GM19240 (cell line): ENCODE results near the gene LANCL1.
A peak's percentile ranks its signal among the peaks of the same experiment; 100 is the strongest.

Experiments
- DNase-seq: peaks from one replicate; pipeline ENCODE4 v3.0.0; 2011; ENCODE audit warnings: low spot score; ENCODE audit not compliant: insufficient read length

Gene LANCL1

GRCh38 chr2:210476194-210477128 is at the start of gene LANCL1:
Gene LANCL1, minus strand, starts transcription at chr2:210476759. Its CDS starts 363 bp downstream, at chr2:210476396.
- peak; percentile 86 for DNase-seq

GRCh38 chr2:210524533-210524932 is 48.0 kb upstream of the LANCL1 start:
- DNase-seq, result no peak

- DNase-seq, result no peak
These were observed 47.2 kb upstream of the LANCL1 start for GRCh38 chr2:210523650-210524289.

- DNase-seq, result no peak
These were observed 45.8 kb upstream of the LANCL1 start for GRCh38 chr2:210522399-210522798.

GRCh38 chr2:210519594-210519993 is 43.0 kb upstream of the LANCL1 start:
- no peak for DNase-seq

GRCh38 chr2:210517264-210517663 is 40.7 kb upstream of the LANCL1 start:
- DNase-seq, result no peak

- DNase-seq, result no peak
These were observed 39.4 kb upstream of the LANCL1 start for GRCh38 chr2:210515911-210516310.

- no peak for DNase-seq
These were observed 27.2 kb upstream of the LANCL1 start for GRCh38 chr2:210503725-210504191.

GRCh38 chr2:210503001-210503623 is 26.6 kb upstream of the LANCL1 start:
- no peak for DNase-seq

- DNase-seq, result no peak
These were observed 20.0 kb upstream of the LANCL1 start for GRCh38 chr2:210496512-210496911.

GRCh38 chr2:210493528-210493927 is 17.0 kb upstream of the LANCL1 start:
- no peak for DNase-seq

GRCh38 chr2:210481601-210482175 is 5.1 kb upstream of the LANCL1 start:
- DNase-seq, result no peak

GRCh38 chr2:210480764-210481163 is 4.2 kb upstream of the LANCL1 start:
- DNase-seq, result no peak

- DNase-seq, result no peak
These were observed 3.5 kb upstream of the LANCL1 start for GRCh38 chr2:210480079-210480478.

- DNase-seq, result no peak
These were observed 2.1 kb upstream of the LANCL1 start for GRCh38 chr2:210478661-210479060.

GRCh38 chr2:210477496-210477895 is 937 bp upstream of the LANCL1 start:
- no peak for DNase-seq

GRCh38 chr2:210475706-210476105 is 853 bp downstream of the LANCL1 start:
- no peak for DNase-seq

GRCh38 chr2:210474776-210475175 is 1.8 kb downstream of the LANCL1 start:
- DNase-seq, result no peak

GRCh38 chr2:210461401-210461800 is 15.2 kb downstream of the LANCL1 start:
- DNase-seq, result no peak

- DNase-seq, result no peak
These were observed 16.0 kb downstream of the LANCL1 start for GRCh38 chr2:210460322-210461227.

GRCh38 chr2:210459880-210460279 is 16.7 kb downstream of the LANCL1 start:
- DNase-seq, result no peak
